Measurements from ENCODE around the gene IFIT2.
"Not testable (repeated sequence)": the region's sequence is repeated elsewhere in the genome, so short reads cannot be mapped to it uniquely, and the experiment has no call there.

Gene IFIT2

GRCh38 chr10:89309156-89310055 is 7.6 kb downstream of the IFIT2 start:
- no peak for DNase-seq

GRCh38 chr10:89310056-89310893 is 8.4 kb downstream of the IFIT2 start:
- DNase-seq, result no peak

- DNase-seq, result no peak
Measured at GRCh38 chr10:89312973-89313372, 11.1 kb downstream of the IFIT2 start.

DNA sequence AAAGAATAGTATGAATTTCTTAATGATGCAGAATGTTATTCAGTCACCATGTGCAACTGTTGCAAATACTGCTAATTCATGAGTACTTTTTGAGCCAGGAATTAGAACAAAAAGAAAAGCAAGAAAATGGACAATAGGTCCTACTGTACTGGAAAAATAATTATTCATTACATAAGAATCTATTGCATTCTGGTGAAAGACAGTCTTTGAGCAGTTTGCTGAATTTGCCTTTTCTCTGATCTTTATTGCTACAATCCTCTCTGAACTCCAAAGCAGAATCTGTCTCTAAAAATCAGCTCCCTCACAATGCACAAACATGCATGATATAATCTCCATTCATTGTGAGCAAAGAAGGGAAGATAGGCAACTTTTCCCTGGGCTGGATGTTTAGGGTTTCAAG is 12.8 kb downstream of the IFIT2 start:
- DNase-seq, result no peak

DNA sequence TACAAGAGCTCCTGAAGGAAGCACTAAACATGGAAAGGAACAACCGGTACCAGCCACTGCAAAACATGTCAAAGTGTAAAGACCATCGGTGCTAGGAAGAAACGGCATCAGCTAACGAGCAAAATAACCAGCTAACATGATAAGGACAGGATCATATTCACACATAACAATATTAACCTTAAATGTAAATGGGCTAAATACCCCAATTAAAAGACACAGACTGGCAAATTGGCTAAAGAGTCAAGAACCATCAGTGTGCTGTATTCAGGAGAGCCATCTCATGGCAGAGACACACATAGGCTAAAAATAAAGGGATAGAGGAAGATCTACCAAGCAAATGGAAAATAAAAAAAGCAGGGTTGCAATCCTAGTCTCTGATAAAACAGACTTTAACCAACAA is 16.2 kb downstream of the IFIT2 start:
- DNase-seq, result not testable (repeated sequence)

- not testable (repeated sequence) for DNase-seq
Measured at GRCh38 chr10:89325081-89325480, 23.2 kb downstream of the IFIT2 start.

- DNase-seq, result not testable (repeated sequence)
Measured at GRCh38 chr10:89325856-89326255, 24.0 kb downstream of the IFIT2 start.

- DNase-seq, result peak; percentile 76
Measured at GRCh38 chr10:89327803-89328441, 26.1 kb downstream of the IFIT2 start, which contains the start of gene IFIT3. Gene IFIT3 (plus strand): TSS chr10:89327997. CDS start chr10:89328074, 77 bp downstream.

DNA sequence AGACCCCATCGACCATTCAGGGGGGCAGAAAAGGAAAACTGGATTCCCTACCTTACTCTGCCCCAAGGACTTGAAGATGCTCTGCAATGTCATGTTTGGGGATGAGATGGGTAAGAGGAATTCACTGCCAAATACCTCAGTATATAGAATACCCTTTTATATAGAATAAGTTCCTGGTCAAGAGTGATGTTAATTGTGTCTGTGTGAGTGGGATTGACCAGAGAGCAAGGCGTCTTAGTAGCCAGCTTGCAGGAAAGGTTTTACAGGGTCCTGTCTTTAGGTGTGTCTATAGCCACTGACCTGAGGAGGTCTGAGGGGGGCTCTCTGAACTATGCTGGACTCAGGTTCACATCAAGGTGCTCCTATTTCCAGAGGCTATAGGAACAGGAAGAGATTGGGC is 27.3 kb downstream of the IFIT2 start:
- DNase-seq, result no peak

DNA sequence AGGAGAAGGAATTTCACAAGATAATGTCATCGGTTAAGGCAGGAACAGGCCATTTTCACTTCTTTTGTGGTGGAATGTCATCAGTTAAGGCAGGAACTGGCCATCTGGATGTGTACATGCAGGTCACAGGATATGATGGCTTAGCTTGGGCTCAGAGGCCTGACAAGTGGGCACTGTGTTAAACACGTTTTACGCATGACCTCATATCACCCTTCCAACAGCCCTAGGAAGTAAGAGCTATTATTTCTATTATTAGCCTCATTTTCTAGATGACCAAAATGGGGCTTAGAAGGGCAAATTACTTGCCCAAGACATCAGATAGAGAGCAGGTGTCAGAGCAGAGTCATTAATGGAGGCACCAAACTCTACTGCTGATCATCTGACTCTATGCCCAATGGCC is 28.2 kb downstream of the IFIT2 start:
- not testable (repeated sequence) for DNase-seq

GRCh38 chr10:89330537-89331212 is 28.8 kb downstream of the IFIT2 start:
- DNase-seq, result no peak

- DNase-seq, result not testable (repeated sequence)
Measured at GRCh38 chr10:89331487-89332122, 29.8 kb downstream of the IFIT2 start.

GRCh38 chr10:89332123-89332633 is 30.3 kb downstream of the IFIT2 start:
- DNase-seq, result peak; percentile 71

DNA sequence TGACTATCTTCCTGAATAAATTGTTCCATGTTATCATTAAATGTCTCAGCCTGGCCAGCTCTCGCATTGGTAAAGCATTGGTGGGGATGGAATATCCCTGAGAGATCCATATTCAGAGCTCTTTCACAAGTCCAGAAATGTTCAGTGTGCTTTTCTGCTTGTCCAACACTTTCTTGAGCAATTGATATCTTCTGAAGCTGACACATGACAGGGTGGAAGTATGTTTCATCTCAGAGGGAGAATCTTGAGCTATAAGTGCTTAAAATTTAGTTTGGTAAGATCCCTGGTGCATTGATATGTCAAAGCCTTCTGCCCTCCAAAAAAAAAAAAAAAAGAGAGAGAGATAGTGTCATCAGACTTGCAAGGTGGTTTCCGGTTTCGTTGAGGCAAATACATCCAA is 33.4 kb downstream of the IFIT2 start:
- DNase-seq, result no peak

GRCh38 chr10:89336241-89336640 is 34.4 kb downstream of the IFIT2 start:
- DNase-seq, result no peak

- no peak for DNase-seq
Measured at GRCh38 chr10:89337484-89337883, 35.6 kb downstream of the IFIT2 start.

DNA sequence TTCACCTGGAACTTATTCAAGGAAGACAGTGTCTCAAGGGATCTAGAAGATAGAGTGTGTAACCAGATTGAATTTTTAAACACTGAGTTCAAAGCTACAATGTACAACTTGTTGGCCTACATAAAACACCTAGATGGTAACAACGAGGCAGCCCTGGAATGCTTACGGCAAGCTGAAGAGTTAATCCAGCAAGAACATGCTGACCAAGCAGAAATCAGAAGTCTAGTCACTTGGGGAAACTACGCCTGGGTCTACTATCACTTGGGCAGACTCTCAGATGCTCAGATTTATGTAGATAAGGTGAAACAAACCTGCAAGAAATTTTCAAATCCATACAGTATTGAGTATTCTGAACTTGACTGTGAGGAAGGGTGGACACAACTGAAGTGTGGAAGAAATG is 36.9 kb downstream of the IFIT2 start:
- no peak for DNase-seq

DNA sequence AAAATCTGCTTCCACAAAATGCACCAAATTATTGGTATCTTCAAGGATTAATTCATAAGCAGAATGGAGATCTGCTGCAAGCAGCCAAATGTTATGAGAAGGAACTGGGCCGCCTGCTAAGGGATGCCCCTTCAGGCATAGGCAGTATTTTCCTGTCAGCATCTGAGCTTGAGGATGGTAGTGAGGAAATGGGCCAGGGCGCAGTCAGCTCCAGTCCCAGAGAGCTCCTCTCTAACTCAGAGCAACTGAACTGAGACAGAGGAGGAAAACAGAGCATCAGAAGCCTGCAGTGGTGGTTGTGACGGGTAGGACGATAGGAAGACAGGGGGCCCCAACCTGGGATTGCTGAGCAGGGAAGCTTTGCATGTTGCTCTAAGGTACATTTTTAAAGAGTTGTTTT is 38.0 kb downstream of the IFIT2 start:
- DNase-seq, result no peak

GRCh38 chr10:89341649-89342048 is 39.8 kb downstream of the IFIT2 start:
- no peak for DNase-seq

GRCh38 chr10:89342206-89342958 is 40.5 kb downstream of the IFIT2 start:
- peak; percentile 32 for DNase-seq

All from hematopoietic multipotent progenitor cell treated with erythropoietin and hydrocortisone succinate and interleukin-3 and kit ligand, for 8 days (in vitro differentiated cells).